ENCODE measurements around the gene LSG1.

DNA sequence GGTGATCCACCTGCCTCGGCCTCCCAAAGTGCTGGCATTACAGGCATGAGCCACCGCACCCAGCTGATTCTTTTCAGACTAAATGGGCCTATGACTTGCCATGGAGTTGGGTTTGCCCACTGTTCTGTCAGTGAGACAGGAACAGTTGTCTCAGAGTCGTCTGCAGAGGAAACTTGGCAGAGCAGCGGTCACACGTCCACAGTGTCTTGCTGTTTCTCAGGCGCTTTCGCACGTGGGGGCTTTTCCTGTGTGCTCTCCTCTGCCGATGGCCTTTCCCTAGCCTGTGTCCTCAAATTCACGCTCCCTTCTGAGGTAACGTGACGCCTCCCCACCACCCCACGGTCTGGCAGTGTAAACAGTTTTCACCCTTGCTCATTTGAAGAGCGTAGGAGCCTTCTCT is 50.0 kb downstream of the LSG1 start:
- TF ChIP-seq, protein P1, sequence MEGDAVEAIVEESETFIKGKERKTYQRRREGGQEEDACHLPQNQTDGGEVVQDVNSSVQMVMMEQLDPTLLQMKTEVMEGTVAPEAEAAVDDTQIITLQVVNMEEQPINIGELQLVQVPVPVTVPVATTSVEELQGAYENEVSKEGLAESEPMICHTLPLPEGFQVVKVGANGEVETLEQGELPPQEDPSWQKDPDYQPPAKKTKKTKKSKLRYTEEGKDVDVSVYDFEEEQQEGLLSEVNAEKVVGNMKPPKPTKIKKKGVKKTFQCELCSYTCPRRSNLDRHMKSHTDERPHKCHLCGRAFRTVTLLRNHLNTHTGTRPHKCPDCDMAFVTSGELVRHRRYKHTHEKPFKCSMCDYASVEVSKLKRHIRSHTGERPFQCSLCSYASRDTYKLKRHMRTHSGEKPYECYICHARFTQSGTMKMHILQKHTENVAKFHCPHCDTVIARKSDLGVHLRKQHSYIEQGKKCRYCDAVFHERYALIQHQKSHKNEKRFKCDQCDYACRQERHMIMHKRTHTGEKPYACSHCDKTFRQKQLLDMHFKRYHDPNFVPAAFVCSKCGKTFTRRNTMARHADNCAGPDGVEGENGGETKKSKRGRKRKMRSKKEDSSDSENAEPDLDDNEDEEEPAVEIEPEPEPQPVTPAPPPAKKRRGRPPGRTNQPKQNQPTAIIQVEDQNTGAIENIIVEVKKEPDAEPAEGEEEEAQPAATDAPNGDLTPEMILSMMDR (IDR thresholded peaks at IDR 0.05): no peak
- no peak for TF ChIP-seq POLR2A (IDR thresholded peaks at IDR 0.05)
